Right lobe of liver (tissue), 4 donors: Measurements from ENCODE around the gene PSORS1C2.
"Not testable (repeated sequence)": the region's sequence is repeated elsewhere in the genome, so short reads cannot be mapped to it uniquely, and the experiment has no call there.

Experiments
- POLR2A ChIP-seq: fragments of 450-650 bp; IDR thresholded peaks from one replicate; pipeline ENCODE4 v1.6.1; 2017; ENCODE audit warnings: antibody characterized with exemption, mild to moderate bottlenecking
- TF ChIP-seq, protein P1 (sequence below), 4 donors: fragments of 200-600 bp in 3 of 4; fragments of 450-650 bp in 1 of 4; IDR thresholded peaks; one replicate each; pipeline versions ENCODE4 v1.5.1 to v1.8.0; 2016 to 2022; ENCODE audit warnings: antibody characterized with exemption in 4 of 4, mild to moderate bottlenecking in 2 of 4
- donor health status: DM: no; HTN: no; CAD: no.
- donor health status: DM: no; HTN: no; CAD: no.
- donor health status: DM: no; HTN: yes; CAD: no.

DNA sequence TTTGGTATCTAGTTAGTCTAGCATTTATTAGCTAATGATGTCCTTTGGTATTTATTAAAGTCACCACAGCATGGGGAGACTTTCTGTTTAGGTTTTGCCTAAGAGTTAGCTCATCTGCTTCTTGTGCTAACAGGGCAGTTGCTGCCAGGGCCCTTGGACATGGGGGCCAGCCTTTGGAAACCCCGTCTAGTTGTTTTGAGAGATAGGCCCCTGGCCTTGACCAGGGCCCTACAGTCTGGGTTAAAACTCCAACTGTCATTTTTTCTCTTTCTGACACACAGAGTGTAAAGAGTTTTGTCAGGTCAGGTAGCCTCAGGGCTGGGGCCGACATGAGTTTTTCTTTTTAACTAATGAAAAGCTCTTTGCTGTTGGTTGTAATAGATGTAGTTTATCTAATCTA is 44.4 kb upstream of the PSORS1C2 start:
- TF ChIP-seq, protein P1, sequence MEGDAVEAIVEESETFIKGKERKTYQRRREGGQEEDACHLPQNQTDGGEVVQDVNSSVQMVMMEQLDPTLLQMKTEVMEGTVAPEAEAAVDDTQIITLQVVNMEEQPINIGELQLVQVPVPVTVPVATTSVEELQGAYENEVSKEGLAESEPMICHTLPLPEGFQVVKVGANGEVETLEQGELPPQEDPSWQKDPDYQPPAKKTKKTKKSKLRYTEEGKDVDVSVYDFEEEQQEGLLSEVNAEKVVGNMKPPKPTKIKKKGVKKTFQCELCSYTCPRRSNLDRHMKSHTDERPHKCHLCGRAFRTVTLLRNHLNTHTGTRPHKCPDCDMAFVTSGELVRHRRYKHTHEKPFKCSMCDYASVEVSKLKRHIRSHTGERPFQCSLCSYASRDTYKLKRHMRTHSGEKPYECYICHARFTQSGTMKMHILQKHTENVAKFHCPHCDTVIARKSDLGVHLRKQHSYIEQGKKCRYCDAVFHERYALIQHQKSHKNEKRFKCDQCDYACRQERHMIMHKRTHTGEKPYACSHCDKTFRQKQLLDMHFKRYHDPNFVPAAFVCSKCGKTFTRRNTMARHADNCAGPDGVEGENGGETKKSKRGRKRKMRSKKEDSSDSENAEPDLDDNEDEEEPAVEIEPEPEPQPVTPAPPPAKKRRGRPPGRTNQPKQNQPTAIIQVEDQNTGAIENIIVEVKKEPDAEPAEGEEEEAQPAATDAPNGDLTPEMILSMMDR (IDR thresholded peaks at IDR 0.05) = not testable (repeated sequence)
- TF ChIP-seq POLR2A = not testable (repeated sequence)
